ES-I3 (cell line): ENCODE results near the gene SLC25A45.
"Not testable (repeated sequence)": the region's sequence is repeated elsewhere in the genome, so short reads cannot be mapped to it uniquely, and the experiment has no call there.

ENCODE experiments used
- H3K36me3 ChIP-seq: 2 replicates; pipeline ENCODE4 v1.6.1; 2013; ENCODE audit warnings: mild to moderate bottlenecking, low read length, control low read depth, moderate library complexity; ENCODE audit not compliant: insufficient read depth
- H3K4me1 ChIP-seq: 2 replicates; pipeline ENCODE4 v1.6.1; 2013; ENCODE audit warnings: mild to moderate bottlenecking, control low read depth, low read length; ENCODE audit not compliant: insufficient read depth
- H3K9ac ChIP-seq: 2 replicates; pipeline ENCODE4 v1.6.1; 2013; ENCODE audit warnings: low read depth, mild to moderate bottlenecking, low read length, moderate library complexity
- H3K9me3 ChIP-seq: 2 replicates; pipeline ENCODE4 v1.6.1; 2013; ENCODE audit warnings: mild to moderate bottlenecking, low read length, moderate library complexity; ENCODE audit not compliant: control insufficient read depth, insufficient read depth

SLC25A45 gene

DNA sequence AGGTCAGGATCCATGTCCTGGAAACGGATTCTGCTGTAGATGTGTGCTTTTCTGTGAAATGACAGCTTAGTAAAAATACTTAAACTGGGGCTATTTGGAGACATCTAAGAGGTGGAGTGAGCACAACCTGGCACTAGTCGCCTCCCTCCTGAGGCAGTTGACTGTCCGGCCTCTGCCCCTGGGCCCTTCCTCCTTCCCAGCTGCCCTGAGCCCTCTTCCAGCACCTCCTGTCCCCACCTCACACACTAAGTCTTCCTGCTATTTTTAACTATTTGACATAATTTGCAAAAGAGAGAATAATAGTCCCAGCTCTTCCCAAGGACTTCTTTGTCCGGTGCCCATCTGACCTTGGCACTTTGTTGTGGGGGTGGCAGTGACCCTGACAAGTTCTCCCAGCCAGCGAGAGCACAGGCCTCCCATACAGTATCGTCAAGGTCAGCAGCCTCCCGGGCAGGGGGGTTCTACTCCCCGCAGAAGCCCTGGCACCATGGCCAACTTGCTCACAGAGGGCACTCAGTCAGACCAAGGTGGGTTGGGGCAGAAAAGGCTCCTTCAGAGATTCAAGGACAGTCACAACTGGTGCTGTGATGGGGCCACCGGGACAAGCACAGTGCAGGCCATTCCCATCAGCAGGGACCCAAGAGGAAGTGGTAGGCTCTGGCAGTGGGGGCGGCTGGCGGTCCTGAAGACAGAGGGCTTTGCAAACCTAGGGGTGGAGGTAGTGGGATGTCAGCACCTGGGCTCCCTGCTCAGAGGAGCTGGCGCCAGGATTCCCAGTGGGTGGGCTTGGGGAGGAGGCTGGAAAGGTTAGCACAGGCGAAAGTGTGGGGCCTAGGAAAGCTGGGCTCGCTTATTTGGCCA is 34.6 kb upstream of the SLC25A45 start:
- H3K9ac ChIP-seq, result 0 out of 2 replicates have a peak overlapping the region, but pooled peaks have one; percentile 17
- peaks cover 43% of the 10 kb centered on the region for H3K4me1 ChIP-seq
- no peaks in the 10 kb centered on the region for H3K9me3 ChIP-seq
- no peaks in the 10 kb centered on the region for H3K36me3 ChIP-seq

DNA sequence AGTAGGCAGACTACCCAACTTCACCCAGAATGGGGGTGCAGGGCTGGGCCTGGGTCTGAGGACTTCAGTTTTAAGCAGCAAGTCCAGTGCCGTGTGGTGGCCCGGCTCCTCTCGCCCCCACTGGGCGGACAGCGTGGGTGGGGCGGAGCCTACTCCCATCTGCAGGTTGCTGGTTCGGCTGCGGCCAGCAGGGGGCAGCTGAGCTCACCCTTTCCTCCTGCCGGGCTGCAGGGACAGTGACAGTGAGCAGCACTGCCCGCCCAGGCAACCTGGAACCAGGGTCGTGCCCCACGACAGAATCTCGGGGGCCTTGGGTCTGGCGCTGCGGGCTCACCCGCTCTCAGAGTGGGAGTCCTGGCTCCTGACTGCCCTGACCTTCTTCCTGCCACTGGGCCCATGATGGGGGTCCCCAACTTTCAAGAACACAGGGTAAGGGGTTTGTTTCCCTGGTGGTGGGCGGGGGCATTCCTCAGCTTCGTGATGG is 33.9 kb upstream of the SLC25A45 start:
- H3K9ac ChIP-seq, result no peak overlapping the region
- H3K9me3 ChIP-seq, result no peaks in the 10 kb centered on the region
- no peaks in the 10 kb centered on the region for H3K36me3 ChIP-seq
- H3K4me1 ChIP-seq, result peaks cover 43% of the 10 kb centered on the region

DNA sequence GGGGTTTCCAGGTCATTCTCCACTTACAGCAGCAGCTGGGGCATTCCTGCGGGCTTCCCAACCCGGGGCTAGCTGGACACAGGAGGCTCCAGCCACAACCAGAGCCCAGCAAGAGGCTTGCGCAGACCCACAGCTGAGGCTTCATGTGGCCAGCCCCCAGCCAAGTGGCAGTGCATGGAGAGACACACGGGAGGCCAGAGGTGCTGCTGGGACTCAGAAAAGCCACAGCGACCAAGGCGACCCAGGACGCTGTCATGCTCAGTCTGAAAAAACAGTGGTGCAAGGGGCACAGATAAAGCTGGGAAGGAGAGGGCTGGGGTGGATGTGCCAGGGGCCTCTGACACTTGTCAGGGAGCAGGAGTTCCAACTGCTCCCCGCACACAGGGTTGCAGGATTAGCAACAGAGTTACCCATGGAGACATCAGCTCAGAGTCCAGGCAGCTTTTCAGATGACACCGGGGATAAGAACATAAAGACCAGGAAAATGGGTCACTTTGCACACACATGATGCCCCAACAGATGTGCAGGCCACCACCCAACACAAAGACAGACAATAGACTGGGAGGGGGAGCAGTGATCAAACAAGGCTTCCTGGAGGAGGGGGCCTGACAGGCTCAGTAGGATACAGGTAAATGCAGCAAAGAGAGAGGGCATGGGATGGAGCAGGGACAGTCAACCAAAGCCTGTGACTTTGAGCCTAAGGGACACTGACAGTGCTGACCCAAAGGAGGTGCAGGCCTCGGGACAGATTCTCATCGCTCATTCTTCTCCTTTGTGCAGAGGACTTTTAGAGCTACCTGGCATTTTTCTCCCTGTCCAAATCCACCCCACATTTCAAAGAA is 33.3 kb upstream of the SLC25A45 start:
- Histone ChIP-seq H3K9ac (no peak overlapping the region), H3K9me3 (no peaks in the 10 kb centered on the region), H3K4me1 (peaks cover 40% of the 10 kb centered on the region), H3K36me3 (no peaks in the 10 kb centered on the region)

DNA sequence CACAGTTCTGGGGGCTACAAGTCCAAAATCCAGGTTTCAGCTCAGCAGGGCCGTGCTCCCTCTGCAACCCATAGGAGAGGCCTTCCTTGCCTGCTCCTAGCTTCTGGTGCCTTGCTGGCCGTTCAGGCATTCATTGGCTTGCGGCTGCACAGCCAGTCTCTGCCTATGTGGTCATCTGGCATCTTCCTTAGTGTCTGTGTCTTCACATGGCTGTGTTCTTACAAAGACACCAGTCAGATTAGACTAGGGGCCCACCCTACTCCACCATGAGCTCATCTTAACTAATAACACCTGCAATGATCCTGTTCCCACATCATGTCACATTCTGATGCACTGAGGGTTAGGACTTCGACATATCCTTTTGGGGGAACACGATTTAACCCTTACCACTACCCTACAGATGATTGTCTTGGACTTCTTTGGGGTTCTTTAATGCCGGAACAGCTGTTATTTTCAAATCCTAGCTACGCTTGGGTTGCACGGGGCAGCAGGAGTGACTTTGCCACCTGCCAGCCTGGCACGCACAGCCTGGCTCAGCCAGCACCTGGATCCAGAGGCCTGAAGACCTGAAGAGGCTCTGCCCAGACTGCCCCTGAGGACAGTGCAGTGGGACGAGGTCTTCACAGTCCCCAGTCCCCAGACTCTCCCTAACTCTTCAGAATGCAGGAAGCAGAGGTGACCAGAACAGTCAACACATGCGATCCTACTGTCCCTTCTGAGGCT is 32.5 kb upstream of the SLC25A45 start:
- H3K4me1 ChIP-seq, result peaks cover 33% of the 10 kb centered on the region
- no peak overlapping the region for H3K9ac ChIP-seq
- no peaks in the 10 kb centered on the region for H3K36me3 ChIP-seq
- no peaks in the 10 kb centered on the region for H3K9me3 ChIP-seq

DNA sequence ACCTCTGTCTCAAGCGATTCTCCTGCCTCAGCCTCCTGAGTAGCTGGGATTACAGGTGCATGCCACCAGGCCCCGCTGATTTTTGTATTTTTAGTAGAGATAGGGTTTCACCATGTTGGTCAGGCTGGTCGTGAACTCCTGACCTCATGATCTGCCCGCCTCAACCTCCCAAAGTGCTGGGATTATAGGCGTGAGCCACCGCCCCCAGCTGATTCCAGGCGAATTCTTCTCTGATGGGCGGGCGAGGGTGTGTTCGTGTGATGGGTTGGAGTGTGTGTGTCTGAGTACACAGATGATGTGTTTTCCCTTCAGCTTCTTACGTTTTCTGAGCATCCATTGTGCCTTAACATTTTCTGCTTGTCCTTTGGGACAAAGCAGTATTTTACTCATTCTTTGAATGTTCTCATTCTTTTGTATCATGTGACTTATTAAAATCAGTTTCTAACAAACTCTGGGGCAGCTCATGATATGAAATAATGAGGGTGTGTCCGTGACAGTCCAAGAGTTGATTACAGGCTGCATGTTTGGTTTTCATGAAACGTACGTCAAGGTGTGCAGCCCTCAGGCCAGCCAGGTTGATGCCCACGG is 30.7 kb upstream of the SLC25A45 start:
- not testable (repeated sequence) for H3K36me3 ChIP-seq, H3K9ac ChIP-seq, H3K9me3 ChIP-seq
- H3K4me1 ChIP-seq, result peaks cover 22% of the 10 kb centered on the region

DNA sequence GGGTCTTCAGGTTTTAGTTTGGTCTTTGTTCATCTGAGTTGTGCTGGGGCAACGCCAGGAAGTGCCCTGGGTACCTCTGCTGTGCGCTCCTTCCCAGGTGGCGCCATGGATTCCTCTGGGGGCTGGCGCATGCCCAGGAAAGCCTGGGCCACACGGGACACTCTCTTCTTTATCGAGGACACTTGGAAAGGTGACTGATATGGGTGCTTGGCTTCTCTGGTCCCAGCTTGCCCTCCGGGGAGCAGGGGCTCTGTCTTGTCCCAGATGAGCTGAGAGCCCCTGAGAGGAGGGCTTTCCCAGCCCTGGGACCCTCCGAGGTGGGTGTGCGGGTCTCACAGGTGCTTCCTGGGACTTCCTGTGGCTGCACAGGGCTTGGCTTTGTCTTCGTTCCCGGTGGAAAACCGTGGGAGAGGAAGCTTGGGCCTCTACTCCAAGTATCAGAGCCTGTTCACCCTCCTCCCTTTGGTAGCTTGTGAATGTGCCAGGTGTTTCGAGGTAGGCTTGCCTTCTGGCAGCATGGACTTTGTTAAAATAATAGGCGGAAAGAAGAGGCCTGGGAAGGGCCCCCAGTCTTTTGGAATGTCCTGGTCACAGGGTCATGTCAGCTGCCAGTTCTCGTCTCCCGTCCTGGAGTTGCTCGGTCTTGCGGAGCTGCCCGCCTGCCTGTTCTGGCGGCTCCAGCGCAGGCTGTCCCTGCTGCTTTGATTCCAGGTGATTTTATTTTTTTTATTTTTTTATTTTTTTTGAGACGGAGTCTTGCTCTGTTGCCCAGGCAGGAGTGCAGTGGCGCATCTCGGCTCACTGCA is 30.0 kb upstream of the SLC25A45 start:
- H3K36me3 ChIP-seq, result 0 out of 2 replicates have a peak, but pooled peaks cover 3% of the 10 kb centered on the region
- H3K4me1 ChIP-seq, result peaks cover 16% of the 10 kb centered on the region; the same call in 1 of the 2 replicates
- no peak overlapping the region for H3K9ac ChIP-seq
- H3K9me3 ChIP-seq, result no peaks in the 10 kb centered on the region

DNA sequence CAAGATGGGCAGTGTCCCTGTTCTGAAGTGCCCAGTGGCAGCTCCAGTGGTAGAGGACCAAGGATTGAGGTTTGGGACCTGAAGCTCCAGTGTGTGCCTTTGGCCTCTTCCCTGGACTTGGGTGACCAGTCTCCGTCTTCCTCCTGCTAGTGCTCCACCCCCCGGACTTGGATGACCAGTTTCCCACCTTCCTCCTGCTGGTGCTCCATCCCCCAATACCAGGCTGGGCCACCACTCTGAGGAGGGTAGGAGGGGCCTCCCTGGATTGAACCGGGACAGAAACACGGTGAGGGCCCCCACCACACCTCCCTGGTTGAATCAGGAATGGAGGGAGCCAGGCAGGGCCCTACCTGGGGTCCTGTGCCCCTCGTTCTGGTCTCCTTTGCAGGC is 29.2 kb upstream of the SLC25A45 start:
- H3K9ac ChIP-seq, result no peak overlapping the region
- 0 out of 2 replicates have a peak, but pooled peaks cover 3% of the 10 kb centered on the region for H3K36me3 ChIP-seq
- peaks cover 8% of the 10 kb centered on the region; the same call in 1 of the 2 replicates for H3K4me1 ChIP-seq
- H3K9me3 ChIP-seq, result no peaks in the 10 kb centered on the region

DNA sequence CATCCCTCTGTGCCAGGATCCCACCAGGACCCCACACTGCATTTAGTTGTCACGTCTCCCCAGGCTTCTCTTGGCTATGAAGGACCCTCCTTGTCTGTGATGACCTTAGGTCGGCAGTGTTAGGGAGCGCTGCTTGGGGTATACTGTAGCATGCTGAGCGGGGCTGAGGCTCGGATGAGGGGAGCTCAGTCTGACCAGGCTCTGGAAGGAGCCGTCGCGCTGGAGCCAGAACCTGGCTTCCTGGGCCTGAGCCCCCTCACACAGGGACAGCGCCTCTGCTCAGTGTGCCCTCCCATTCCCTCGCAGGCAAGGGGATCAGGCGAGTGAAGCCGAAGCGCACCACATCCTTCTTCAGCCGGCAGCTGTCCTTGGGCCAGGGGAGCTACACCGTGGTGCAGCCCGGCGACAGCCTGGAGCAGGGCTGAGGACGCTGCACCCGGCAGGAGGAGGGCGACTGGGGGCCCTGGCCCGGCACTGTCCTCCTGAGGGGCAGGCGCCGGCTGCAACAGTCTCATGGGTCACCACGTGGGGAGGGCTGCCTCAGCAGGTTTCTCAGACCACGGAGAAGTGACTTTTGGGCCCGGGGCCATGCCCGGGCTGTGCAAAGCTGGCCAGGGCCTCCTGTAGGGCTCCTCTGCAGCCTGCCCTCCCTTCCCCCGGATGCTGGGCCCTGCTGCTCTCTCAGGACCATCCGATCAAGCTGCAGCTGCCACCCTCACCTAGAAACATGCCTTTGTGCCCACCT is 28.7 kb upstream of the SLC25A45 start:
- H3K9ac ChIP-seq, result no peak overlapping the region
- peaks cover 5% of the 10 kb centered on the region; the same call in 1 of the 2 replicates for H3K4me1 ChIP-seq
- 0 out of 2 replicates have a peak, but pooled peaks cover 3% of the 10 kb centered on the region for H3K36me3 ChIP-seq
- H3K9me3 ChIP-seq, result no peaks in the 10 kb centered on the region

DNA sequence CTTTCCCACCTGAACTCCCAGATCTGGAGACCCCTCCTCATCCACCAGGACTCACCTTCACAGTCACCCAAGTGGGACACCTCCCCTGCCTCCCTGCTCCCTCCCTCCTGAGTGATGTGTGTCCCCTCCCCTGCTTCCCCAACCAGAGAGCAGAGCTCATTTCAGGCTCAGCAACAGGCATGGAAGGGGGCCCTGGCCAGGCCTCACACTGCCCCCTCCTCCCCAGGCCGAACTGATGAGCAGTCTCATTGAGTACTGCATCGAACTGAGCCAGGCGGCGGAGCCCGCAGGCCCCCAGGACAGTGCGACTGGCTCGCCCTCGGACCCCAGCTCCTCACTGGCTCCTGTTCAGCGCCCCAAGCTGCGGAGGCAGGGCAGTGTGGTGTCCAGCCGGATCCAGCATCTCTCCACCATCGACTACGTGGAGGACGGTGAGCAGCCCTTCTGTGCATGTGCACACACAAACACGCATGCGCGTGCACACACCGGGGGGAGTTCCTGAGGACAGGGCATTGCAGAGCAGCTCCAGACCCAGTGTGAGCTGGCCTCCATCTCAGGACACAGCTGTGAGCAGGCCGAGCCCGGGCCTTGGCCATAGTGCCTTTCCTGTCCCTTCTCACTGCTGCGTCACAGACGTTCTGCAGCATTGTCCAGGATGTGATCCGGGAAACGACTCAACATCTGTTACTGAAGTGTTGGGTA is 22.3 kb upstream of the SLC25A45 start:
- Histone ChIP-seq H3K4me1 (no peaks in the 10 kb centered on the region), H3K9me3 (no peaks in the 10 kb centered on the region), H3K9ac (no peak overlapping the region), H3K36me3 (0 out of 2 replicates have a peak, but pooled peaks cover 3% of the 10 kb centered on the region)

DNA sequence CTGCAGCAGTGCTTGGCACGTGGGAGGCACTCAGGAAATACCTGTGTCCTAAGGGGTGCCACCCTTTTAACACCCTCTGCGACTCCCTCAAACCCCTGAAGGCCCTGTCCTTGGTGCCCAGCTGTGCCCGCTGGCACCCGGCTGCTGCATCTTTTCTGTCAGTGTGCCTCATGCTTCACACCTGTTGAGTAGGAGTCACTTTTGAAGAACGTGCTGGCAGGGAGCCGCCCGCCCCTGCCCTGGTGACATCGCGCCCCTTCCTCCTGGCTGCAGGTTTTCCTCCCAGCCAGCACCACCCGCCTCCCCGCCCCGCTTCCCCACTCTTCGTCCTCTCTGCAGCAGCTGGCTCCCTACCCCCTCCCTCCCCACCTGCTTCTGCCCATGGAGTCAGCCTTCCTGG is 21.8 kb upstream of the SLC25A45 start:
- no peaks in the 10 kb centered on the region for H3K4me1 ChIP-seq
- no peaks in the 10 kb centered on the region for H3K9me3 ChIP-seq
- 0 out of 2 replicates have a peak, but pooled peaks cover 3% of the 10 kb centered on the region for H3K36me3 ChIP-seq
- no peak overlapping the region for H3K9ac ChIP-seq

DNA sequence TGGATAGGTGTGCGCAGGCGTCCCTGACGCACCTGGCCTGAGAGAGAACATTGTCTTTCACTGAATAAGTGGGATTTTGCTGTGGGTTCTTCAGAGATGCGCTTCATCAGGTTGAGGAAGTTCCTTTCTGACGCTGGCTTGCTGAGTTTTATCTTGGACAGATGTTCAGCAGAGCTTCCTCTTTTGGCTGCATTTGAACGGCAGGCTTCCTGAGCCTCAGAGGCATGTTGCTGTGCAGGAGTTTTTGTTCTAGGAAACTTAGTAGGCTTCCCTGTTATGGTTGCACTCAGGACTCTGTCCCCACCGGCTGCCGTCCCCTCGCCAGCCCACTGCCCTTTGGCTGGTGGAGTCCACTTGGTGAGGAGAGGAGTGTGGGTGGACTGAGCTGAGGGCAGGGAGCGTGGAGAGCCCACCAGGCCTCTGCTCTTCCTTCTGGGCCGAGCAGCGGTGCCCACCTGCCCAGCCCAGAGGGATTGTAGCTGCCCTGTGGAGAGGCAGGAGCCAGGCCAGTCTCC is 21.2 kb upstream of the SLC25A45 start:
- H3K4me1 ChIP-seq, result no peaks in the 10 kb centered on the region
- no peaks in the 10 kb centered on the region for H3K9me3 ChIP-seq
- 0 out of 2 replicates have a peak, but pooled peaks cover under 1% of the 10 kb centered on the region for H3K36me3 ChIP-seq
- no peak overlapping the region for H3K9ac ChIP-seq

DNA sequence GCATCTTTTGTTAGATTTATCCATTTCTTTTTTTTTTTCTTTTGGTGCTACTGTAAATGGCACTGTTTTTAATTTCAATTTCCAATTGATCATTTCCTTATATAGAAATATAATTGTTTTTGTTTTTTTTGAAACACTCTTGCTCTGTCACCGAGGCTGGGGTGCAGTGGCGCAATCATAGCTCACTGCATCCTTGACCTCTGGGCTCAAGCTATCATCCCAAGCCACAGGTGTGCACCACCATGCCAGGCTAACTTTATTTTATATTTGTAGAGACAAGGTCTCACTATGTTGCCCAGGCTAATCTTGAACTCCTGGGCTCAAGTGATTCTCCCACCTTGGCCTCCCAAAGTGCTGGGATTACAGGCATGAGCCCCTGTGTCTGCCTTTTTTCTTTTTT is 20.3 kb upstream of the SLC25A45 start:
- Histone ChIP-seq H3K36me3 (no peaks in the 10 kb centered on the region), H3K9me3 (no peaks in the 10 kb centered on the region), H3K9ac (no peak overlapping the region), H3K4me1 (no peaks in the 10 kb centered on the region)
